ENCODE results near the gene OLFM2. TPM values are rescaled to one million over a fixed set of nuclear protein-coding genes. Genes with fewer than 3 reads are reported as not detected.
"Not testable (repeated sequence)": the region's sequence is repeated elsewhere in the genome, so short reads cannot be mapped to it uniquely, and the experiment has no call there.

Gene OLFM2
- total RNA-seq, 1 donor from 2014 or later, result 33.1 TPM

DNA sequence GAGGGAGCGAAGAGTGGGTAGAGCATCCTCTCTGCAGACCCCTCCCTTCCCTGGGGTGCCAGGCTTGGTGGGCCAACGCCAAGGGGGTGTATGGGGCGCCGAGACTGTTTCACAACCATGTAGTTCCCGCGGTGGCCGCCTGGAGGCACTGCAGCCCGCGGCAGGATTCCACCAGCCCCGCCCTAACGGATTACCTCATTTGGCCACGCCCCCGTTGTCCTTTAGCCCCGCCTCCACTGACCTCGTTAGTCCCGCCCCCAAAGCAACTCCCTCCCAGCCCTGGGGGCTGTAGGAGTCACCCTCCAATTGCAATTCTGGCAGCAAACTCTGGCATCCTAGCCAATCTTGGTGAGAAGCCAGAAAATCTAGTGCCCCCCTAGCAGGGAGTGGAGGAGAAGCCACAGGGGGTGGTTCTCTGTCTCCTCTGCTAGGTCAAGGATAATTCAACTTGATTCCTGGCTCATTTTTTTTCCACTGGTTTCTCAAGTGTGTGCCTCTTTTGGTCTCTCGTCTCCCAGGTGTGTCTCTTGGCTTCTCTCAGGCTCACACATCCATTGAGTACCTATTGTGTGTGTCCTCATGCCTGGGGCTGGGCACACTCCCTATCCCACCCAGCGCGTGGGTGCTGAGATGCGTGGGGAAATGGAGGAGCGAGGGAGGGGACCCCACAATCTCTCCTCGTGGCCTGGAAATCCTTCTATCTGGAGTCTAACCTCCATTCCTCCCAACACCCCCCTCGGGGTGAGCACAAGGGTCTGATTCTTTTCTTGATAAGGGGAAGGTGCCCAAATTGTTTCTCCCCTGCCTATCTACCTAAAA is 2.0 kb downstream of the OLFM2 start:
- H3K27me3 Mint-ChIP-seq, result peaks cover 25% of the 10 kb centered on the region
- peak overlapping the region; percentile 84 for H3K27ac Mint-ChIP-seq
- H3K4me1 Mint-ChIP-seq (ENCODE audit: unreplicated experiment), result peaks cover 33% of the 10 kb centered on the region
- H3K36me3 Mint-ChIP-seq, result peaks cover 4% of the 10 kb centered on the region
- H3K9me3 Mint-ChIP-seq, result no peaks in the 10 kb centered on the region
- TF ChIP-seq, protein P1, sequence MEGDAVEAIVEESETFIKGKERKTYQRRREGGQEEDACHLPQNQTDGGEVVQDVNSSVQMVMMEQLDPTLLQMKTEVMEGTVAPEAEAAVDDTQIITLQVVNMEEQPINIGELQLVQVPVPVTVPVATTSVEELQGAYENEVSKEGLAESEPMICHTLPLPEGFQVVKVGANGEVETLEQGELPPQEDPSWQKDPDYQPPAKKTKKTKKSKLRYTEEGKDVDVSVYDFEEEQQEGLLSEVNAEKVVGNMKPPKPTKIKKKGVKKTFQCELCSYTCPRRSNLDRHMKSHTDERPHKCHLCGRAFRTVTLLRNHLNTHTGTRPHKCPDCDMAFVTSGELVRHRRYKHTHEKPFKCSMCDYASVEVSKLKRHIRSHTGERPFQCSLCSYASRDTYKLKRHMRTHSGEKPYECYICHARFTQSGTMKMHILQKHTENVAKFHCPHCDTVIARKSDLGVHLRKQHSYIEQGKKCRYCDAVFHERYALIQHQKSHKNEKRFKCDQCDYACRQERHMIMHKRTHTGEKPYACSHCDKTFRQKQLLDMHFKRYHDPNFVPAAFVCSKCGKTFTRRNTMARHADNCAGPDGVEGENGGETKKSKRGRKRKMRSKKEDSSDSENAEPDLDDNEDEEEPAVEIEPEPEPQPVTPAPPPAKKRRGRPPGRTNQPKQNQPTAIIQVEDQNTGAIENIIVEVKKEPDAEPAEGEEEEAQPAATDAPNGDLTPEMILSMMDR (conservative IDR thresholded peaks at IDR 0.05), result peak; percentile 97
- DNase-seq (ENCODE audit: extremely low spot score, unreplicated experiment), result peak; percentile 92
- H3K4me3 Mint-ChIP-seq, result peak overlapping the region; percentile 97

- no peak for DNase-seq (ENCODE audit: extremely low spot score, unreplicated experiment)
- Mint-ChIP-seq H3K27ac (no peak overlapping the region), H3K4me3 (no peak overlapping the region), H3K4me1 (ENCODE audit: unreplicated experiment) (peaks cover 33% of the 10 kb centered on the region), H3K9me3 (no peaks in the 10 kb centered on the region), H3K27me3 (peaks cover 23% of the 10 kb centered on the region), H3K36me3 (peaks cover 4% of the 10 kb centered on the region)
- TF ChIP-seq, protein P1 (conservative IDR thresholded peaks at IDR 0.05), result no peak
Measured at GRCh38 chr19:9932835-9933234, 3.5 kb downstream of the OLFM2 start.

- TF ChIP-seq, protein P1 (conservative IDR thresholded peaks at IDR 0.05), result no peak
- H3K27ac Mint-ChIP-seq, result no peak overlapping the region
- H3K4me1 Mint-ChIP-seq (ENCODE audit: unreplicated experiment), result peaks cover 27% of the 10 kb centered on the region
- no peak overlapping the region for H3K4me3 Mint-ChIP-seq
- peaks cover 4% of the 10 kb centered on the region for H3K36me3 Mint-ChIP-seq
- peaks cover 17% of the 10 kb centered on the region for H3K27me3 Mint-ChIP-seq
- no peaks in the 10 kb centered on the region for H3K9me3 Mint-ChIP-seq
- DNase-seq (ENCODE audit: extremely low spot score, unreplicated experiment), result no peak
Measured at GRCh38 chr19:9931629-9932028, 4.7 kb downstream of the OLFM2 start.

GRCh38 chr19:9923440-9923839 is 12.9 kb downstream of the OLFM2 start:
- no peak overlapping the region for H3K27ac Mint-ChIP-seq
- peaks cover 3% of the 10 kb centered on the region for H3K36me3 Mint-ChIP-seq
- TF ChIP-seq, protein P1 (conservative IDR thresholded peaks at IDR 0.05), result no peak
- no peaks in the 10 kb centered on the region for H3K9me3 Mint-ChIP-seq
- no peaks in the 10 kb centered on the region for H3K4me1 Mint-ChIP-seq (ENCODE audit: unreplicated experiment)
- H3K27me3 Mint-ChIP-seq, result no peaks in the 10 kb centered on the region
- no peak for DNase-seq (ENCODE audit: extremely low spot score, unreplicated experiment)
- H3K4me3 Mint-ChIP-seq, result no peak overlapping the region

GRCh38 chr19:9922782-9923379 is 13.4 kb downstream of the OLFM2 start:
- H3K4me1 Mint-ChIP-seq (ENCODE audit: unreplicated experiment); H3K4me3 Mint-ChIP-seq; H3K27me3 Mint-ChIP-seq; H3K36me3 Mint-ChIP-seq; DNase-seq (ENCODE audit: extremely low spot score, unreplicated experiment); H3K9me3 Mint-ChIP-seq; H3K27ac Mint-ChIP-seq: not testable (repeated sequence)

DNA sequence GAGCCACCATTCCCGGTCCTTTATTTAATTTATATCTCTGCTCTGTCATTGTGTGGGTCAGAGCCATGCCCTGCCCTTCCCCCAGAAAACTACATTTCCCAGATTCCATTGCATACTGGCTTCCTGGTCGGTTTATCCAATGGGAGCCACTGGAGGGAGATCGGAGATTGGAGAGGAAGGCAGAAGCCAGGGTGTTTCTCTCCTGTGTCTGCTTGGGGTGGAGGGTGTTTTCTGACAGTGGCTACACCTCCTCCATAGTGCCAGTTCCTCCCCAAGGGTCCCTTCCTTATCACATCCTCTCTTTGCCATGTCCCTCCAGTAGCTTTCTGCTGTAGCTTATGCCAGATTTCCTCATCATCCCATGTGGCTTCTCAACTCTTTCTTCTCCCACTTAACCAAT is 19.0 kb downstream of the OLFM2 start:
- H3K9me3 Mint-ChIP-seq, result no peaks in the 10 kb centered on the region
- DNase-seq (ENCODE audit: extremely low spot score, unreplicated experiment), result no peak
- H3K27ac Mint-ChIP-seq, result peak overlapping the region; percentile 39
- no peaks in the 10 kb centered on the region for H3K36me3 Mint-ChIP-seq
- H3K4me3 Mint-ChIP-seq, result peak overlapping the region; percentile 30
- H3K4me1 Mint-ChIP-seq (ENCODE audit: unreplicated experiment), result peaks cover 13% of the 10 kb centered on the region
- H3K27me3 Mint-ChIP-seq, result peaks cover 5% of the 10 kb centered on the region
- TF ChIP-seq, protein P1 (conservative IDR thresholded peaks at IDR 0.05), result no peak

Data from type B pancreatic cell (in vitro differentiated cells).